OCI-LY7 (cell line): Measurements from ENCODE around the gene C1orf159.

Source experiments
- EZH2phosphoT487 ChIP-seq: fragments of 200-600 bp; sonication (generic); IDR thresholded peaks from 2 replicates; pipeline ENCODE4 v1.6.1; 2018; ENCODE audit warnings: low read depth, borderline replicate concordance, mild to moderate bottlenecking, mixed run types, antibody characterized with exemption, low read length, moderate library complexity, mixed read lengths
- TF ChIP-seq, protein P1 (sequence below): fragments of 200-600 bp; sonication (generic); conservative IDR thresholded peaks from 2 replicates; pipeline ENCODE4 v1.5.1; 2014; ENCODE audit warnings: mild to moderate bottlenecking, antibody characterized with exemption, low read length, moderate library complexity, mixed read lengths

DNA sequence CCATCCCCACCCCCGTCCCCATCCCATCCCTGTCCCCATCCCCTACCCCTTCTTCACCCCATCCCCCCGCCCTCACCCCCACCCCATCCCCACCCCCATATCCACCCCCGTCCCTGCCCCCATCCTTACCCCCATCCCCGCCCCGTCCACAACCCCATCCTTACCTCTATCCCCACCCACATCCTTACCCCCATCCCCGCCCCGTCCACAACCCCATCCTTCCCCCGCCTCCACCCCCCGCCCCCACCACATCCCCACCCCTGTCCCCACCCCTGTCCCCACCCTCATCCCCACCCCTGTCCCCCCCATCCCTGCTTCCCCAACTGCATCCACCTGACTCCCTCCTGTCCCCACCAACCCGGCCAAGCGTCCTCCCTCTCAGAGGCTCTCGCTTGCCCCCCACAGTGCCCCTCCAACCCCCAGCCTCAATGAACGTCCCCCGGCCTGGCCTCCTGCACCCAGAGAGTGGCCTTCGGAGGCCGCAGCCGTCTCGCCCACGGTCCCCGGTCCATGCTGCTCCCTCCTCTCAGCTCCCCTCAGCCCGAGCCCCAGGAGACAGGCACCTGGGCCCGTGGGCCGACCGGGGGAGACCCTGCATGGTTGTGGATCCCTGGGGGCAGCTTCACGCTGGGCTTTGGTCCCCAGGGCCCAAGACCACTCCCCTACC lies 25.5 kb upstream of the C1orf159 start:
- TF ChIP-seq EZH2phosphoT487, result no peak
- TF ChIP-seq, protein P1, sequence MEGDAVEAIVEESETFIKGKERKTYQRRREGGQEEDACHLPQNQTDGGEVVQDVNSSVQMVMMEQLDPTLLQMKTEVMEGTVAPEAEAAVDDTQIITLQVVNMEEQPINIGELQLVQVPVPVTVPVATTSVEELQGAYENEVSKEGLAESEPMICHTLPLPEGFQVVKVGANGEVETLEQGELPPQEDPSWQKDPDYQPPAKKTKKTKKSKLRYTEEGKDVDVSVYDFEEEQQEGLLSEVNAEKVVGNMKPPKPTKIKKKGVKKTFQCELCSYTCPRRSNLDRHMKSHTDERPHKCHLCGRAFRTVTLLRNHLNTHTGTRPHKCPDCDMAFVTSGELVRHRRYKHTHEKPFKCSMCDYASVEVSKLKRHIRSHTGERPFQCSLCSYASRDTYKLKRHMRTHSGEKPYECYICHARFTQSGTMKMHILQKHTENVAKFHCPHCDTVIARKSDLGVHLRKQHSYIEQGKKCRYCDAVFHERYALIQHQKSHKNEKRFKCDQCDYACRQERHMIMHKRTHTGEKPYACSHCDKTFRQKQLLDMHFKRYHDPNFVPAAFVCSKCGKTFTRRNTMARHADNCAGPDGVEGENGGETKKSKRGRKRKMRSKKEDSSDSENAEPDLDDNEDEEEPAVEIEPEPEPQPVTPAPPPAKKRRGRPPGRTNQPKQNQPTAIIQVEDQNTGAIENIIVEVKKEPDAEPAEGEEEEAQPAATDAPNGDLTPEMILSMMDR, result no peak
